Measurements from ENCODE around the gene GABBR2. TPM values are rescaled to one million over a fixed set of nuclear protein-coding genes. Genes with fewer than 3 reads are reported as not detected.

The GABBR2 gene
- total RNA-seq, 1 experiment from 2014 or later, result 6.3 TPM

GRCh38 chr9:98593354-98594253, 115.1 kb downstream of the GABBR2 start:
- intact Hi-C loops (cut with micrococcal nuclease; ENCODE audit: unreplicated experiment), result no loop called here
- Histone ChIP-seq H3K27ac (ENCODE audit: low read length) (no peak overlapping the region), H3K4me1 (ENCODE audit: control insufficient read depth, insufficient read depth, low read length) (no peaks in the 10 kb centered on the region), H3K4me3 (ENCODE audit: low read depth in 2 of 2, low read length in 2 of 2) (no peak overlapping the region), H3K9me3 (ENCODE audit: control insufficient read depth, insufficient read depth, low read depth, low read length) (no peaks in the 10 kb centered on the region), H3K27me3 (ENCODE audit: control insufficient read depth, insufficient read depth, low read length) (no peaks in the 10 kb centered on the region), H3K36me3 (ENCODE audit: control insufficient read depth, insufficient read depth, low read length) (no peaks in the 10 kb centered on the region)
- ATAC-seq (no peak), DNase-seq (ENCODE audit: low read depth, low spot score) (no peak)
- POLR2A ChIA-PET, result no interaction called here
- no peak for TF ChIP-seq CTCF (IDR thresholded peaks at IDR 0.05)
- no peak for TF ChIP-seq TCF7L2 (IDR thresholded peaks at IDR 0.05; ENCODE audit: low read depth, low read length)
- no peak for TF ChIP-seq SIN3A (IDR thresholded peaks at IDR 0.05; ENCODE audit: borderline replicate concordance, insufficient read depth, low read depth, low read length)
- no peak for TF ChIP-seq REST (IDR thresholded peaks at IDR 0.05; ENCODE audit: insufficient read depth in 1 of 2, low read depth in 2 of 2, low read length in 1 of 2)
- CTCF ChIA-PET, result no interaction called here
- in situ Hi-C loops (cut with HindIII; ENCODE audit: low pct_unique_long_range_greater_than_20kb, low sequenced_read_pairs), result no loop called here
- BruUV-seq (replicated peaks), result no TSS peak

GRCh38 chr9:98591696-98592095, 117.0 kb downstream of the GABBR2 start:
- Histone ChIP-seq H3K4me1 (ENCODE audit: control insufficient read depth, insufficient read depth, low read length) (no peaks in the 10 kb centered on the region), H3K4me3 (ENCODE audit: low read depth in 2 of 2, low read length in 2 of 2) (no peak overlapping the region), H3K36me3 (ENCODE audit: control insufficient read depth, insufficient read depth, low read length) (no peaks in the 10 kb centered on the region), H3K27ac (ENCODE audit: low read length) (no peak overlapping the region), H3K9me3 (ENCODE audit: control insufficient read depth, insufficient read depth, low read depth, low read length) (no peaks in the 10 kb centered on the region), H3K27me3 (ENCODE audit: control insufficient read depth, insufficient read depth, low read length) (no peaks in the 10 kb centered on the region)
- intact Hi-C loops (cut with micrococcal nuclease; ENCODE audit: unreplicated experiment), result no loop called here
- TF ChIP-seq CTCF (IDR thresholded peaks at IDR 0.05), result no peak
- no peak for TF ChIP-seq REST (IDR thresholded peaks at IDR 0.05; ENCODE audit: insufficient read depth in 1 of 2, low read depth in 2 of 2, low read length in 1 of 2)
- TF ChIP-seq SIN3A (IDR thresholded peaks at IDR 0.05; ENCODE audit: borderline replicate concordance, insufficient read depth, low read depth, low read length), result no peak
- TF ChIP-seq TCF7L2 (IDR thresholded peaks at IDR 0.05; ENCODE audit: low read depth, low read length), result no peak
- no peak for TF ChIP-seq POLR2AphosphoS5 (IDR thresholded peaks at IDR 0.05; ENCODE audit: low read depth, low read length)
- no peak for ATAC-seq
- in situ Hi-C loops (cut with HindIII; ENCODE audit: low pct_unique_long_range_greater_than_20kb, low sequenced_read_pairs), result no loop called here
- ChIA-PET POLR2A (no interaction called here), CTCF (no interaction called here)
- DNase-seq (ENCODE audit: low read depth, low spot score), result no peak
- BruUV-seq (replicated peaks), result no TSS peak
